CD14-positive monocyte (primary cell): ENCODE data around the gene HECW1. TPM values are rescaled to one million over a fixed set of nuclear protein-coding genes. Genes with fewer than 3 reads are reported as not detected.

ENCODE experiments used
- DNase-seq, 3 donors: peaks; one replicate each; pipeline ENCODE4 v3.0.0-alpha.2; 2011 to 2022
- H2AFZ ChIP-seq: 2 replicates; pipeline ENCODE4 v1.6.0; 2012; ENCODE audit warnings: mild to moderate bottlenecking, low read depth, low read length, inconsistent platforms; ENCODE audit not compliant: insufficient read depth, poor library complexity, severe bottlenecking
- H3K27ac ChIP-seq, 2 donors: 1 replicate in 1 of 2; 2 replicates in 1 of 2; pipeline ENCODE4 v1.5.1; 2012 to 2013; ENCODE audit warnings: low read length in 2 of 2, control low read depth in 1 of 2, inconsistent platforms in 1 of 2, low read depth in 1 of 2, mild to moderate bottlenecking in 1 of 2
- H3K27me3 ChIP-seq, 2 donors: one replicate each; pipeline versions ENCODE4 v1.6.0 to v1.6.1; 2011 to 2013; ENCODE audit warnings: low read length in 2 of 2; ENCODE audit not compliant: control insufficient read depth in 2 of 2, insufficient read depth in 2 of 2
- H3K36me3 ChIP-seq, 2 donors: replicated peaks in 1 of 2; 1 replicate in 1 of 2; 2 replicates in 1 of 2; pipeline versions ENCODE4 v1.5.1 to v1.6.1; 2012 to 2013; ENCODE audit warnings: low read length in 2 of 2, control low read depth in 1 of 2, inconsistent platforms in 1 of 2, mild to moderate bottlenecking in 1 of 2; ENCODE audit not compliant: insufficient read depth in 2 of 2, control insufficient read depth in 1 of 2
- H3K4me1 ChIP-seq, 2 donors: 1 replicate in 1 of 2; 2 replicates in 1 of 2; pipeline versions ENCODE4 v1.5.1 to v1.6.1; 2012 to 2013; ENCODE audit warnings: low read length in 2 of 2, control low read depth in 1 of 2, inconsistent platforms in 1 of 2, mild to moderate bottlenecking in 1 of 2, moderate library complexity in 1 of 2; ENCODE audit not compliant: insufficient read depth in 2 of 2, control insufficient read depth in 1 of 2
- H3K4me2 ChIP-seq: replicated peaks from 2 replicates; pipeline ENCODE3; 2012; ENCODE audit warnings: low read length, moderate library complexity, mild to moderate bottlenecking; ENCODE audit not compliant: poor library complexity, severe bottlenecking; ENCODE audit errors: extremely low read depth
- H3K4me3 ChIP-seq, 3 experiments: fragments of 200-600 bp in 1 of 3; sonication (generic) in 1 of 3; replicated peaks in 1 of 3; 1 replicate in 2 of 3; 2 replicates in 1 of 3; pipeline ENCODE4 v1.5.1; 2011 to 2013; ENCODE audit warnings: low read length in 3 of 3, mild to moderate bottlenecking in 3 of 3, control low read depth in 2 of 3, low read depth in 2 of 3, inconsistent platforms in 1 of 3, moderate library complexity in 1 of 3
- H3K79me2 ChIP-seq: 2 replicates; pipeline ENCODE4 v1.6.0; 2012; ENCODE audit warnings: mild to moderate bottlenecking, control low read depth, inconsistent platforms, low read length, moderate library complexity; ENCODE audit not compliant: insufficient read depth
- H3K9ac ChIP-seq: 2 replicates; pipeline ENCODE4 v1.6.0; 2017; ENCODE audit warnings: low read length, mild to moderate bottlenecking; ENCODE audit not compliant: insufficient read depth, poor library complexity, severe bottlenecking
- H3K9me3 ChIP-seq, 2 donors: replicated peaks in 1 of 2; 1 replicate in 1 of 2; 2 replicates in 1 of 2; pipeline versions ENCODE4 v1.5.1 to v1.6.1; 2012 to 2013; ENCODE audit warnings: low read length in 2 of 2, control low read depth in 1 of 2; ENCODE audit not compliant: control insufficient read depth in 1 of 2, insufficient read depth in 1 of 2
- H4K20me1 ChIP-seq: 2 replicates; pipeline ENCODE4 v1.6.0; 2012; ENCODE audit warnings: mild to moderate bottlenecking, low read length, control low read depth, moderate library complexity; ENCODE audit not compliant: insufficient read depth
- H3K27ac Mint-ChIP-seq, 7 donors: one replicate each; pipeline ENCODE4 v1.8.0; 2020; ENCODE audit warnings: mild to moderate bottlenecking in 7 of 7, mixed read lengths in 7 of 7, moderate library complexity in 6 of 7, inconsistent platforms in 2 of 7
- H3K27me3 Mint-ChIP-seq, 3 donors: one replicate each; pipeline ENCODE4 v1.8.0; 2021 to 2022; ENCODE audit warnings: low read depth in 3 of 3, mild to moderate bottlenecking in 3 of 3, mixed read lengths in 3 of 3, moderate library complexity in 3 of 3, inconsistent platforms in 1 of 3
- H3K36me3 Mint-ChIP-seq, 2 donors: one replicate each; pipeline ENCODE4 v1.8.0; 2020; ENCODE audit warnings: mixed read lengths in 2 of 2, inconsistent platforms in 1 of 2, mild to moderate bottlenecking in 1 of 2
- H3K4me1 Mint-ChIP-seq: one replicate; pipeline ENCODE4 v1.8.0; 2020; ENCODE audit warnings: mild to moderate bottlenecking, mixed read lengths
- H3K4me3 Mint-ChIP-seq, 2 donors: one replicate each; pipeline ENCODE4 v1.8.0; 2020; ENCODE audit warnings: mild to moderate bottlenecking in 2 of 2, mixed read lengths in 2 of 2, moderate library complexity in 1 of 2
- H3K9me3 Mint-ChIP-seq, 7 donors: one replicate each; pipeline ENCODE4 v1.8.0; 2020 to 2022; ENCODE audit warnings: mixed read lengths in 7 of 7, mild to moderate bottlenecking in 6 of 7, moderate library complexity in 6 of 7, inconsistent platforms in 2 of 7
- CTCF ChIP-seq: fragments of 200-600 bp; IDR thresholded peaks from one replicate; pipeline ENCODE4 v1.8.0; 2022; ENCODE audit warnings: antibody characterized with exemption, mild to moderate bottlenecking
- WGBS: methylation state at CpG from one replicate; pipeline ENCODE4 v1.1.5; 2013; ENCODE audit warnings: missing lambda C conversion rate; ENCODE audit not compliant: insufficient coverage; 5-methylcytosine and 5-hydroxymethylcytosine counted together
- intact Hi-C, 2 donors: fragments of 100-400 bp; cut with micrococcal nuclease; formaldehyde crosslinking; loops; one replicate each; pipeline versions ENCODE4 v1.15.0 to v1.15.1; 2023
- polyA plus RNA-seq, 3 donors: library from polyadenylated mRNA; depleted of rRNA in 1 of 3; unstranded in 2 of 3; stranded (reverse) in 1 of 3; fragments of 300-500 nt in 2 of 3; fragments of >200 nt in 1 of 3; fragmentation: Illumina TruSeq in 2 of 3; gene quantifications; 1 replicate in 2 of 3; 2 replicates in 1 of 3; pipeline ENCODE4 v1.2.3, GENCODE V29; 2012 to 2021

Gene HECW1
- polyA plus RNA-seq, 3 donors = not detected

GRCh38 chr7:43302773-43303460 is 190.5 kb downstream of the HECW1 start:
- WGBS = 89% methylated on average over 5 of the region's 11 CpGs
- H3K9me3 Mint-ChIP-seq = no peaks in the 10 kb centered on the region
- Histone ChIP-seq H3K9ac (no peak overlapping the region), H4K20me1 (no peaks in the 10 kb centered on the region), H2AFZ (no peak overlapping the region), H3K9me3 (no peaks in the 10 kb centered on the region), H3K4me2 (no peak overlapping the region), H3K79me2 (no peaks in the 10 kb centered on the region), H3K27ac (no peak overlapping the region), H3K4me3 (no peak overlapping the region), H3K27me3 (no peaks in the 10 kb centered on the region), H3K4me1 (no peaks in the 10 kb centered on the region), H3K36me3 (no peaks in the 10 kb centered on the region)
- no peak for TF ChIP-seq CTCF
- H3K4me1 Mint-ChIP-seq = no peaks in the 10 kb centered on the region
- intact Hi-C loops = no loop called here
- H3K4me3 Mint-ChIP-seq = no peak overlapping the region
- no peaks in the 10 kb centered on the region for H3K36me3 Mint-ChIP-seq
- H3K27ac Mint-ChIP-seq = no peak overlapping the region
- H3K27me3 Mint-ChIP-seq = peaks cover 3 to 6% (median 3%) of the 10 kb centered on the region in 3 donors
- no peak for DNase-seq

- H3K36me3 Mint-ChIP-seq = no peaks in the 10 kb centered on the region
- no peaks in the 10 kb centered on the region for H3K4me1 Mint-ChIP-seq
- Histone ChIP-seq H3K4me2 (no peak overlapping the region), H3K9ac (no peak overlapping the region), H2AFZ (no peak overlapping the region), H3K9me3 (no peaks in the 10 kb centered on the region), H4K20me1 (no peaks in the 10 kb centered on the region), H3K79me2 (no peaks in the 10 kb centered on the region), H3K4me1 (no peaks in the 10 kb centered on the region), H3K27me3 (no peaks in the 10 kb centered on the region), H3K27ac (no peak overlapping the region), H3K36me3 (no peaks in the 10 kb centered on the region), H3K4me3 (no peak overlapping the region)
- peaks cover 3 to 6% (median 3%) of the 10 kb centered on the region in 3 donors for H3K27me3 Mint-ChIP-seq
- H3K27ac Mint-ChIP-seq = no peak overlapping the region
- H3K4me3 Mint-ChIP-seq = no peak overlapping the region
- H3K9me3 Mint-ChIP-seq = no peaks in the 10 kb centered on the region
- WGBS = no CpG with 5 or more reads among the region's 4 CpGs
- no peak for TF ChIP-seq CTCF
- no peak for DNase-seq
- intact Hi-C loops = no loop called here
Observed at GRCh38 chr7:43303740-43304241, 191.3 kb downstream of the HECW1 start.
